Amygdala (tissue), 56 donors: Measurements from ENCODE around the gene PADI3.

ENCODE experiments used
- DNase-seq, 56 donors: peaks; one replicate each; lab custom pipeline; 2025; lab: John Stamatoyannopoulos, UW

Gene PADI3, protein sequence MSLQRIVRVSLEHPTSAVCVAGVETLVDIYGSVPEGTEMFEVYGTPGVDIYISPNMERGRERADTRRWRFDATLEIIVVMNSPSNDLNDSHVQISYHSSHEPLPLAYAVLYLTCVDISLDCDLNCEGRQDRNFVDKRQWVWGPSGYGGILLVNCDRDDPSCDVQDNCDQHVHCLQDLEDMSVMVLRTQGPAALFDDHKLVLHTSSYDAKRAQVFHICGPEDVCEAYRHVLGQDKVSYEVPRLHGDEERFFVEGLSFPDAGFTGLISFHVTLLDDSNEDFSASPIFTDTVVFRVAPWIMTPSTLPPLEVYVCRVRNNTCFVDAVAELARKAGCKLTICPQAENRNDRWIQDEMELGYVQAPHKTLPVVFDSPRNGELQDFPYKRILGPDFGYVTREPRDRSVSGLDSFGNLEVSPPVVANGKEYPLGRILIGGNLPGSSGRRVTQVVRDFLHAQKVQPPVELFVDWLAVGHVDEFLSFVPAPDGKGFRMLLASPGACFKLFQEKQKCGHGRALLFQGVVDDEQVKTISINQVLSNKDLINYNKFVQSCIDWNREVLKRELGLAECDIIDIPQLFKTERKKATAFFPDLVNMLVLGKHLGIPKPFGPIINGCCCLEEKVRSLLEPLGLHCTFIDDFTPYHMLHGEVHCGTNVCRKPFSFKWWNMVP

DNA sequence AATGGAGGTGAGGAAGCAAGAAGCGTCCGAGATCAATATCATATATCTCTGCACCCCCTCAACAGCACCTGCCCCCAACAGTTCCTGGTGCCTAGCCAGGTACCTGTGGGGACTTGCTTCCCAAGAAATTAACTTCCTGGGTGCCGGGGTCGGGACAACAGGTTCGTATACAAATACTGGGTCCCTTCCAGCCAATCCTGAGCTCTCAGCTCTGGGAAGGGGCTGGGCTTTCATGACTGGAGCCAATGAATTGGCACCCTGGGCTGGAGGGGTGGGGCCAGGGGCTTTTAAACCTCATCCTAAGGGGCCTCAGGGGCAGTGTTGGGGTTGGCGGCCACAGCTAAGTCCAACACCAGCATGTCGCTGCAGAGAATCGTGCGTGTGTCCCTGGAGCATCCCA is at the start of gene PADI3:
Gene PADI3, plus strand, starts transcription at position 318 of the 400 bp plus-strand sequence. Its CDS starts 40 bp downstream, at position 358.
- no peak for DNase-seq

DNA sequence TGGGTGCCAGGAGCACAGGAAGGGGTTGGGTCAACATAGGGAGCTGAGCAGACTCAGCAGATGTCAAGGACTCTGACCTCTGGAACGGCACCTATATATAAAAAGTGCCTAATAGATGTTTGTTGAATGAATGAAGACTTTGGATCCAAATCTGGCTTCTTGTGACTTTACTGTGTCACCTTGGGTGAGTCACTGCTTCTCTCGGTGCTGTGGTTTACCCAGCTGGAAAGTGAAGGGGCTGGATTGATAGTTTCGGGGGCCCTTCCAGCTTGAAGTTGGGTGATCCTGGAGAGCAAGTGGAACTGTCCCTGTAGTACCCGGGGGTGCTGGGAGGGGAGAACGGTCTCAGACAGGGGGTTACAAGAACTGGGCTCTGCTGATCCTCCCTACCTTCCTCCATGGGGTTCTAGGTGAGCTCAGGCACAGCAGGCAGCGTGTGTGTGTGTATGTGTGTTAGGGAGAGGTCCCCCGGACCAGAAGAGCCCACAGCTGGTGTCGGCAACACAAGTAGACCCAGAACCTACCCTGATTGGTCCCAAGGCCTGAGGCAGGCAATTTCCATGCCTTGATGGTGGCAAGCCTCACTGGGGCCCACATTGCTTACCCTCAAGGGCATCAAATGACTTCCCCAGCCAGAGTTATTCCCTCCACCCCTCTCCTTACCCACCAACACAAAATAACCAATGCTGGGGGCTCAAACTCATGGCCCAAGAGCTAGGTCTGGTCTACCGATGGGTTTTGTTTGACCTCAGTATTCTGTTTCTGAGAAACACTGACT is 49.4 kb upstream of the PADI3 start:
- DNase-seq: no peak

DNA sequence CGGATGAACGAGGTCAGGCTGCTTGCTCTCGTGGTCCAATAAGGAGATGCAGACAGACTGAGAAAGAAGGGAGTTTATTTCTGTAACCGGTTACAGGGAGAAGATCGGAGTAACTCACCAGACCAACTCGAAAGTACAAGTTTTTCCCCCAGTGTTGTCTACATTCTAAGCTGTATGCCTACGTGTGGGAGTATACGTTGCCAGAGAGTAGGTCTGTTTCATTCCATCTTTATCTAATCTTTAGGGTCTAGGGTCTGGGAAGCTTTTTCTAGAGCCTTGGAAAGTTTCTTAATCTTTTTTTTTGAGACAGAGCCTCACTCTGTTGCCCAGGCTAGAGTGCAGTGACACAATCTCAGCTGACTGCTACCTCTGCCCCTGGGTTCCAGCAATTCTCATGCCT is 48.7 kb upstream of the PADI3 start:
- no peak for DNase-seq

DNA sequence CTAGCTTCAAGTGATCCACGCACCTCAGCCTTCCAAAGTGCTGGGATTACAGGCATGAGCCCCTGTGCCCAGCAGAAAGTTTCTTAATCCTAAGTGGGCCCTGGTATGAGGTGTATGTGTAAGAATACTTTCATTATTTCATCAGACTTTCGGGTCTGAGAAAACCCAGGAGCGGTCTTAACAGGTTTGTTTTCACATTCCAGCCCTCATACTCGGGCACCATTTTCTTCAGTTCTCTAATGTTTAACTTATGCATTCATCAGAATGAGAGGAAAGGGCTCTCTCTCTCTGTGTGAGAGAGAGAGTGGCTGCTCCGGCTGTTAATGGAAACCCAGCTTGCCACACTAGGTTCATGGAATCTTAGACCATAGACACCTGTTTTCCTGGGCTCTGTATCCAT is 48.1 kb upstream of the PADI3 start:
- DNase-seq: no peak

DNA sequence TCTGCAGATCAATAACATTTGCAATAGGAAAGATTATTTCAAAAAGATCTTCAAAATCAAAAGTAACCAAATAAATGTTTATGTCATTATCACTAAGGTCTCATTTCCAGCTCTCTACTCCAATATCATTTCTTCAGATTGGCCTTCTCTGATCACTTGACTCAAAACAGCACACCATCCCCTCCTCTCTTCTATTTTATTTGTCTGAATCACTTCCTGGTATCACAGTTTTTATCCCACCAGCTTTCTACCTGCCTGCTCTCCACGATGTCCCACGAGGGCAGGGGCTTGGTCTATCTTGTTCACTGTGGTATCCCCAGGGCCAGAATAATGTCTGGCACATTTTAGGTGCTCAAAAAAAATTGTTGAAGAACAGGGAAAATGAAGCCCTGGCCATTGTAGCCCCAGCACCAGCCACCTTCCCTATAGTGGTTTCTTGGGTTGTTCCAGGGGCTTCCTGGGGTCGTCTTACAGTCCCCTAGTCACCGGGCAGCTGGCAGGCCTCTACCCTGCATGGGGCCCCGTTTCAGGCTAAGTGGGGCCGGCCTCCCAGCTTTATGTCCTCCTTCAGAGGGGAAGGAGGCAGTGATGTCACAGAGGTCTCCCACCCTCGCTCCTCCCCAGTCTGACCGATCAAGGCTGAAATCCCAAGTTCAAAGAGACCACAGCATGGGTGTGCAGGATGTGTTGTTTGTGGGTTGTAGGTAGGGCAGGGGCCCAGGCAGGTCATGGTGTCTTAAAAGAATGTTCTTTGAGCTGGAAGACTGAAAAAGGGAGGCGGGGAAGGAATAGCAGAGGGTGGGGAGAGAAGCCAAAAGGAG is 47.5 kb upstream of the PADI3 start:
- DNase-seq: no peak

DNA sequence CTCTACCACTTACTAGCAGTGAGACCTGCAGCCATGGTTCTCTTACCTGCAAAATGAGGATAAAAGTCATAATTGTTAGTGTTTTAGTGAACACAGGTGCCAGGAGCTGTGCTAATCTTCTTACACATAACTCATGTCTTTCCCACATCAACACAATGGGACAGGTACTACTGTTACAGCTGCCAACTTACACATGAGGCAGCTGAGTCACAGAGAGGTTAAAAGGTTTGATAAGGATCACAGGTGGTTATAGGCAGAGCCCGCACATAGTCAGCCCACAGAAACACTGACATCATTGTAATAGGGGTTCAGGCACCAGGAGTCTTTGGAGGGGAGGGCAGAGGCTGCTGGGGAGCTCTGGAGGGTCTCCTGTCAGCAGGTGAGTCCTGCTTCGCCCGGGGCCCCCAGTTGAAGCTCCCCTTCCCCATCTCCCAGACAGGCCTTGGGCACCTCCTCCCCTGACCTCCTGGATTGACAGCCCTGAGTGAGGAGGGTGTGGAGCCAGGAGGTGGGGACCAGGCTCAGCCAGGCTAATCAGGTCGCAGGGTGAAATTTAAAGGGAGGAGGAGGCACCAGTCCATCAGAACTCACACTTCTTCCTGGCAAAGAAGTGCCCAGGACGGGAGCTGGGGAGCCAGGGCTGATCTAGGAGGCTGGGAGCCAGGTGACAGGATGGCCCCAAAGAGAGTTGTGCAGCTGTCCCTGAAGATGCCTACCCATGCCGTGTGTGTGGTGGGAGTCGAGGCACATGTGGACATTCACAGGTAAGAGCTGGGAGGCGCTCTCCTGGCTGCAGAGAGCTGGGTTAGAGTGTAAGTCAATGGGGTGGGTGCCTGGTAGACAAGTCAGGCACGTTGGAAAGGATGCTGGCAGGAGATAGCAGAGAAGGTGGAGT is 44.1 kb upstream of the PADI3 start, which contains the start of gene PADI1:
Gene PADI1, plus strand, starts transcription at position 583 of the 895 bp plus-strand sequence. Its CDS starts 90 bp downstream, at position 673.
- DNase-seq: no peak

DNA sequence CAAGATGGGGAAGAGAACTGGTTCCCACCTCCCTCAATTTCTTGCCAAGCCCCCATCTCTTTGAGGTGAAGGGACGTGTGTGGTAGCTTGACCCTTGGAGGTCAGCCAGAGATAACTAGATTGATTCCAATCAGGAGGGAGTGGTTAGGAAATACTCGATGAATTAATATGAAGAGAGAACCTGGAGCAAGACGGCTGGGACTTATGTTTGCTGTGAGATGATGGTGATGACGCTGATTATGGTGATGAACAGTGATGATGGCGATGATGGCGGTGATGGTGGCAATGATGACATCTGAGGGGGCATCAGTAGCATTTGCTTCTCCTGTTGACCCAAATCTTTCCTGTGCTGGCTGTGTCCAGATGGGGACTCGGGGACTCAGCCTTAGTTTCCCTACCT is 43.2 kb upstream of the PADI3 start:
- no peak for DNase-seq

DNA sequence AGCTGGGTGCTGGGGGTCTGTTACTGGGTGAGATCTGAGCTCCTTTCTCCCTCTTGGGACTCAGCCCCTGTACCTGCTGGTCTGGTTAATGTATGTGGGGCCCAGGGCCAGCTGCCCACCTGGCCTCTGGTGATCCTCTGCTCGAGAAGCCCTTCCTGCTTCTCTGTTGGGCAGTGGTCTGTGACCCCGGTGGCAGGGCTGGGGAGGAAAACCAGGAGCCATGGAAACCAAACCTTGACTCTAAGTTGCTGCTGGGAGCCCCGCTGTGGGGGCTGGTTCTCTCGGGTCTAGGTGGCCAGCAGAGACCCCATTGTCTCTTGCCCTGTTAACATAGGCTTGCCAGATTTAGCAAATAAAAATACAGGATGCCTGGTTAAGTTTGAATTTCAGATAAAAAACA is 42.7 kb upstream of the PADI3 start:
- no peak for DNase-seq

DNA sequence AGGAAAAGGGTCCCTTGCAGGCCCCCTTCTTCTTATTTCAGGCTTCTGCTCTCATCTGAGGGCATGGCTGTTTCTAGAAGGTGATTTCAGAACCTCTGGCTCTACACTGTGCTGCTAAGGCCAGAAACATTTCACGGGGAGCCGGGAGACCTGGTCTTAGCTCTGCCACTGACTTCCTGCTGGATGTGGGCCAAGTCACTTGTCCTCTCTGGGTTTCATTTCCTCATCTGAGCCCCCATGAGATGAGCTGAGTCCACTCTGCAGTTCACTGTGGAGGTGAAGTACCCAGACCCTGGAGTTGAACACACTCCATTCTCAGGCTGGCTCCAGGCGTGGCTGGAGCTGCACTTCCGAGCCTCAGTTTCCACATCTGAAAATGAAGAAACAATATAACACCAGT is 41.9 kb upstream of the PADI3 start:
- DNase-seq: peak in 31 of 56 donors; percentile 3 to 66 (median 16)

DNA sequence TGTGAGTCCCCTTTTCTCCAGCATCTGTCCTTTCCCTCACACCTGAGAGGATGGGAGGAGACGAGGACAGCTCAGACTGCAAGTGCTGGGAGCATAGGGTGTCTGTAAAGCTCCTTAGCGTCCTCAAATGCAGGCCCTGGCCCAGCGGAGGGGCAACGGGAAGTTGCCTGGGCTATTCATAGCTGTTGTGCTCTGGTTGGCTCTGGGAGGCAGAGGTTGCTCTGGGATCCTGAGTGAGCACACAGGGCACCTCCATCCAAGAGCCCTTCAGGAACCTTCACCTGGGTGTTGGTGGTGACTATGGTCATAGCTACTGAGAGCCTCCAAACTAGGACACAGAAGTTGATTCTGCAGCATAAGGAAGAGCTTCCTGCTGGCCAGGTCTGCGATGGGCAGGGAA is 41.4 kb upstream of the PADI3 start:
- DNase-seq: peak in 5 of 56 donors; percentile 3 to 29 (median 8)

DNA sequence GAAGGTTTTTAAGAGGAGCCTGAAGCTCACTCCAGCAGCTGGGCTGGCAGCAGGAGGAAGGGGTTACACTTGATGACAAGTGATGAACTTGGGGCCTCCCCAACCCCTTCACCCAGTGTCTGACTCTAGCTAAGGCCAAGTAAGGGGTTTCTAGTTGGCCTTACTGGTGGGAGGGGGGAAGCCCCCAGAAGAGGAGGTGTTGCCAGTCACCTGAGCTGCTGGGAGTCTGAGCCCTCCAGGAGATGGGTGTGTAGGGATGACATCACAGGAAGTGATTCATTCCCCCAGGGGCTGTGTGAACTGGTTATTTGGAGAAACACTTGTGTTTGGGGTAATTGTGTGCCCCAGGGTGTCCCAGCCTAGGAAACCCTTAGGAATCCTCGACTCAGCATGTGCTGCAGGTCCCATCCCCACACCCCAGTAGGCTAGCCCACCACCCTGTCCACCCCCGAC is 40.9 kb upstream of the PADI3 start:
- no peak for DNase-seq

DNA sequence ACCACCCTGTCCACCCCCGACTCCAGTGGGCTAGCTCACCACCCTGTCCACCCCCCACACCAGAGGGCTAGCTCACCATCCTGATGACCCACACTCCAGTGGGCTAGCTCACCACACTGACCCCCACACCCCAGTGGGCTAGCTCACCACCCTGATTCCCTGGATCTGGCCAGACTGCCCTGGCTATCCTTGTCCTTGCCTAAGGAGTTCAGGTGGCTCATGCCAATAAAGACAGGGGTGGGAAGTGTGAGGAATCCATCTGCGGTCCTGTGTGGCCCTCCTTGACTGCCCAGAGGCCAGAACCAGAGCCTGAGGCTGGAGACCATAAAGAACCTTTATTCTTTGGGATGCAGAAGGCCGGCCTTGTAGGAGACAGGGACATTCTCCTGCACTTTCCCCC is 40.4 kb upstream of the PADI3 start:
- no peak for DNase-seq

DNA sequence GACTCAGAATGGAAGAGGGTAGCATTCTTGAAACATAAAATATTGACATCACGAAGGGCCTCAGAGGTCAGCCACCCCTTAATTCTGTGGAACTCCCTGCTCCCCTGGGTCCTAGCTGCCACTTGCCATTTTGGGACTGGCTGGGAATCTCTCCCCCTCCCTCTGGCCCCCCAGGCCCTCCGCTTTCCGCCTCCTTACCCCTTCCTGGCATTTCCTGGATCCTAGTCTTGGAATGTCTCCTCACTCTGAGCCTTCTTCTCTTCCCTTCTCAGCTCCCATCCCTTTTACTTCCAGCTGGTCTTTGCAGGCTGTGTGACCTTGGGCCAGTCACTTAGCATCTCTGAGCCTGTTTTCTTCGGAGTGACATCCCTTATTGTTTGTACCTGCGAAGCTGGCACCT is 39.5 kb upstream of the PADI3 start:
- DNase-seq: no peak

DNA sequence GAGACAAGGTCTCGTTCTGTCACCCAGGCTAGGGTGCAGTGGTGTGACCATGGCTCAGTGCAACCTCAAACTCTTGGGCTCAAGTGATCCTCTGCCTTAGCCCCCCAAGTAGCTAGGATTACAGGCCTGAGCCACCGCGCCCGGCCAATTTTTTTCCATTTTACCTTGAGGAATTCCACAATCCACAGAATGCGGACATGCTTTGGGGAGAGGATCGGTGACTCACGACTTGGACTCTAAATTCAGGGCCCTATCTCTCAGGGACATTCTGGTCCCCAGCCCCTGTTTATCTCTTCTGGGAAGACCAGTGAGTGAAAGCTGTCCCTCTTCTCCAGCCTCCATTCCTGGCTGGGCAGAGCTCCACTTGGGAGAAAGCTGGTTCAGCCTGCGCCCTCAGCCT is 38.7 kb upstream of the PADI3 start:
- no peak for DNase-seq

DNA sequence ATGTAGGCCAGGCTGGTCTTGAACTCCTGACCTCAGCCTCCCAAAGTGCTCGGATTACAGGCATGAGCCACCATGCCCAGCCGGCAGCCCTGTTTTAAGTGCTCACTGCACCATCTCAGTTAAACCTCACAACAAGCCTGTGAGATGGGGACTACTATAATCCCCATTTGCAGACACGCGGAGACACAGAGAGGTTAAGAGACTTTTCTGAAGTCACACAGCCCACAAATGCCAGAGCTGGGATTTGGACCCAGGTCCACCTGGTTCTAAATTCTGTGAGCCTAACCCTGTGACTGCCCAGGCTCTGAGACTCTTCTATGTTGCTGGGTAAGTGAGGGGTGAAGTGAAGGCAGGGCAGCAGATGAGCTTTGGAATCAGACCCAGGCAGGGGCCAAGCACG is 37.5 kb upstream of the PADI3 start:
- no peak for DNase-seq

DNA sequence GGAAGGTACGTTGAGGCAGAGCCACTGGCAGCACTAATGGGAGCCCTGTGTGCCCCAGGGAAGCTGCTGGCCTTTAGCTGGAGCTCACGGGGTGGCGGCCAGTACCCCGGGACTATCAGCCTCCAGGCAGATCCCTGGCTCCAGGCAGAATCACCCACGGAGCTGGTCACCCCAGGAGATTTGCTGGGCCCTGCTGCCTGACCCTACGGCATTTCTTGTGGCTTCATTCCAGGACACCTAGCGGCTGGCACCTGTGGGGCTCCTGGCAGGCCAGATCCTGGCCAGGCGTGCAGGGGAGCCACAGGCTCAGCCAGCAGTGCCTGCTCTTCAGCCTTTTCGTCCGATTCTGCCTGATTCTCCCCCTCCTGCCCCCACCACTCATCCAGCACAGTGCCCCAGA is 36.9 kb upstream of the PADI3 start:
- DNase-seq: no peak

DNA sequence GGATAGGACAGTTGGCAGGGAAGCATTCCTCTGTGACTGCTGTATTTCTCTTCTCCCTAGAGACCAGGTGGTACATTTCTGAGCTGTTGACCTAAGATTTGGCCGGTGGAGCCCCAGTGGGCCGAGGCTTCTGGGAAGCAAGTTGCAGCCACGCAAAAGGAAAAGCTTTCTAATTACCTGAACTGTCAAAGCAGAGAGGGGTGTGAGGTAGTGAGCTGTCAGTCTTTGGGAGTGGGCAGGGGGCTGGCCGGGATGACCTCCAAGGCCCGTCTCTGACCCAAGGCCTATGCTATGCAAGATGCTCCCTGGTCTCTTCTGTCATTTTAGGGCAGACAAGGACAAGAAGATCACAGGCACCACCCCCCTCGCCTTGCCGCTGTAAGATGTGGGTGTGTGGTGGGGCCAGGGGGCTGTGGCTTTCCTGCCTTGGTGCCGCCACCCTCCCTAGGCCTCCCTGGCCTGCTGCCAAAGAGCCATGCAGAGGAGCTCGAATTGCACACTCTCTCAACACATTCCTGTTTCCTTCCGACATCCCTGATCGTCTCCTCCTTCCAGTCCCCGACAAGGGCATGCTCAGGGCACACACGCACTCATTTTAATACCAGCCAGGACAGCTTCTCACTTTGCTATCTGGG is 36.3 kb upstream of the PADI3 start:
- peak in 3 of 56 donors; percentile 9 to 14 (median 12) for DNase-seq

DNA sequence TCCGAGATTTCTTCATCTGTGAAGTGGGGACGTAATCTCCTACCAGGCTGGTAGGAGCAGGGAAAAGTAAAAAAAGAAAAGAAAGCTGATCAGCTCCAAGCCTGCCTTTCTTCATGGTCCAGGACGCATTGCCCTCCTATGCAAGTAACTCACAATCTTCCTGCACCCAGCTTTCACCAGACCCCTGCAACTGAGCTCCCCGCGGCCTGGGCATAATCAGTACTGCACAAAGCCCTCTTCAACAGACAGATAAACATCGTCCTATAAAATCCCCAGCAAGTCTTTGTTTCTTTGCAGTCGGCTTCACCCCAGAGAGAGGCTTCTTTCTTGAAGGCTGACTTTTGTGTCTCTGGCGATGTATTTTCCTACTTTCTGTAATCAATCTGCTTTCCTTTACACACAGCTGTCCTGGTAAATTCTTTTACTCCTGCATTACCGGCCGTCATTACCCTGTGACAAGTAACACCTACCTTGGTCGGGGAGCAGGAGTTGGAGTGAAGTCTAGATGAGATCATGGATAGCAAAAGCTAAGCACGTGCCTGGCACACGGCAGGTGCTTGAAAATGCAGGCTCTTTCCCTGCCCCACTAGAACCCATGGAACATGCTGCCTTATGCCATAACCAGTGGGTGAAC is 35.6 kb upstream of the PADI3 start:
- DNase-seq: no peak
